Fibroblast of lung (primary cell): ENCODE results near the gene ECI1. TPM values are rescaled to one million over a fixed set of nuclear protein-coding genes. Genes with fewer than 3 reads are reported as not detected.
A peak's percentile ranks its signal among the peaks of the same experiment; 100 is the strongest.

ENCODE experiments used
- DNase-seq, 2 donors: peaks; one replicate each; pipeline versions ENCODE4 v3.0.0 to v3.0.0-alpha.2; 2010; ENCODE audit warnings: low read depth in 2 of 2
- H2AFZ ChIP-seq: 2 replicates; pipeline ENCODE4 v1.5.1; 2012; ENCODE audit warnings: low read length, control low read depth, inconsistent platforms
- H3K27ac ChIP-seq: 2 replicates; pipeline ENCODE4 v1.5.1; 2011; ENCODE audit warnings: low read length, control low read depth; ENCODE audit not compliant: insufficient read depth
- H3K27me3 ChIP-seq: 2 replicates; pipeline ENCODE4 v1.5.1; 2011; ENCODE audit warnings: mild to moderate bottlenecking, low read length; ENCODE audit not compliant: control insufficient read depth, insufficient read depth
- H3K36me3 ChIP-seq: 2 replicates; pipeline ENCODE4 v1.5.1; 2011; ENCODE audit warnings: low read length; ENCODE audit not compliant: control insufficient read depth, insufficient read depth
- H3K4me1 ChIP-seq: 2 replicates; pipeline ENCODE4 v1.5.1; 2011; ENCODE audit warnings: low read length; ENCODE audit not compliant: control insufficient read depth, insufficient read depth; ENCODE audit errors: extremely low read depth
- H3K4me2 ChIP-seq: 2 replicates; pipeline ENCODE4 v1.5.1; 2011; ENCODE audit warnings: low read length, control low read depth; ENCODE audit not compliant: insufficient read depth; ENCODE audit errors: extremely low read depth
- H3K4me3 ChIP-seq, 4 experiments: fragments of 200-600 bp in 1 of 4; sonication (generic) in 1 of 4; replicated peaks in 1 of 4; 2 replicates each; pipeline ENCODE4 v1.5.1; 2011 to 2016; ENCODE audit warnings: low read length in 4 of 4, low read depth in 3 of 4, mild to moderate bottlenecking in 3 of 4, control low read depth in 2 of 4, inconsistent platforms in 1 of 4, mixed read lengths in 1 of 4; ENCODE audit not compliant: insufficient read depth in 1 of 4; ENCODE audit errors: control extremely low read depth in 1 of 4
- H3K79me2 ChIP-seq: 2 replicates; pipeline ENCODE4 v1.5.1; 2012; ENCODE audit warnings: mild to moderate bottlenecking, low read length, inconsistent platforms; ENCODE audit not compliant: control insufficient read depth, insufficient read depth
- H3K9ac ChIP-seq: 2 replicates; pipeline ENCODE4 v1.5.1; 2011; ENCODE audit warnings: mild to moderate bottlenecking, low read length, control low read depth; ENCODE audit not compliant: insufficient read depth
- H3K9me3 ChIP-seq: 2 replicates; pipeline ENCODE4 v1.5.1; 2012; ENCODE audit warnings: low read depth, low read length; ENCODE audit not compliant: control insufficient read depth, insufficient read depth
- H4K20me1 ChIP-seq: 2 replicates; pipeline ENCODE4 v1.5.1; 2011; ENCODE audit warnings: low read length; ENCODE audit not compliant: control insufficient read depth, insufficient read depth; ENCODE audit errors: extremely low read depth
- CTCF ChIP-seq, 2 donors: IDR thresholded peaks in 1 of 2; conservative IDR thresholded peaks in 1 of 2; 1 replicate in 1 of 2; 2 replicates in 1 of 2; pipeline ENCODE4 v1.5.1; 2011 to 2012; ENCODE audit warnings: low read length in 2 of 2, control low read depth in 1 of 2, inconsistent platforms in 1 of 2, low read depth in 1 of 2, mild to moderate bottlenecking in 1 of 2
- EZH2 ChIP-seq: IDR thresholded peaks from 2 replicates; pipeline ENCODE4 v1.5.1; 2012; ENCODE audit warnings: low read length, control low read depth, mild to moderate bottlenecking; ENCODE audit errors: missing control alignments
- polyA minus RNA-seq: library from RNA; depleted of rRNA, polyadenylated mRNA; stranded (reverse); fragments of >200 nt; gene quantifications from 2 replicates; pipeline ENCODE4 v1.2.3, GENCODE V29; 2011; ENCODE audit warnings: low replicate concordance
- polyA plus RNA-seq, 2 donors: library from polyadenylated mRNA; depleted of rRNA in 1 of 2; stranded (reverse) in 1 of 2; unstranded in 1 of 2; fragments of >200 nt; gene quantifications; 2 replicates each; pipeline ENCODE4 v1.2.1, GENCODE V29; 2011 to 2012; ENCODE audit warnings: missing spikeins in 1 of 2
- total RNA-seq: library from RNA; depleted of rRNA; stranded (reverse); fragments of >200 nt; gene quantifications from 2 replicates; pipeline ENCODE4 v1.2.1, GENCODE V29; 2014

Gene ECI1
- total RNA-seq (35.8 and 40.3 TPM in 2 replicates), polyA plus RNA-seq (18.6 and 18.8 TPM in 2 replicates), polyA minus RNA-seq (11.3 and 25.5 TPM in 2 replicates)
- polyA plus RNA-seq (2012), result 42.3 and 53.0 TPM in 2 replicates

GRCh38 chr16:2251296-2252111 lies at the start of gene ECI1:
ECI1 (minus strand) TSS chr16:2251587; CDS start chr16:2251566, 21 bp downstream.
- Histone ChIP-seq H3K36me3 (peaks cover 16% of the 10 kb centered on the region), H3K4me3 (peak within 1 kb of the TSS; percentile 60 to 69 (median 66)), H3K79me2 (peaks cover 10% of the 10 kb centered on the region), H3K27ac (peak within 1 kb of the TSS; percentile 72), H3K4me1 (peaks cover 7% of the 10 kb centered on the region), H3K4me2 (peak within 1 kb of the TSS; percentile 84), H3K9ac (peak within 1 kb of the TSS; percentile 77), H4K20me1 (no peaks in the 10 kb centered on the region), H2AFZ (no peak within 1 kb of the TSS), H3K27me3 (no peaks in the 10 kb centered on the region), H3K9me3 (no peaks in the 10 kb centered on the region)
- no peak for TF ChIP-seq EZH2
- peak; percentile 44 to 56 for TF ChIP-seq CTCF (conservative IDR thresholded peaks at IDR 0.05 in 1 of 2, IDR thresholded peaks at IDR 0.05 in 1 of 2; ENCODE audit: low read depth in 1 of 2, low read length in 2 of 2)
- DNase-seq, result peak; percentile 93 to 95

- H3K79me2 ChIP-seq, result no peaks in the 10 kb centered on the region
- H3K4me3 ChIP-seq, result no peak overlapping the region
- no peak overlapping the region for H3K9ac ChIP-seq
- no peak overlapping the region for H3K4me2 ChIP-seq
- no peaks in the 10 kb centered on the region for H4K20me1 ChIP-seq
- H3K27ac ChIP-seq, result no peak overlapping the region
- H3K4me1 ChIP-seq, result no peaks in the 10 kb centered on the region
- no peaks in the 10 kb centered on the region for H3K27me3 ChIP-seq
- no peak for TF ChIP-seq CTCF (conservative IDR thresholded peaks at IDR 0.05 in 1 of 2, IDR thresholded peaks at IDR 0.05 in 1 of 2; ENCODE audit: low read depth in 1 of 2, low read length in 2 of 2)
- H2AFZ ChIP-seq, result no peak overlapping the region
- H3K9me3 ChIP-seq, result no peaks in the 10 kb centered on the region
- DNase-seq, result no peak
- no peaks in the 10 kb centered on the region for H3K36me3 ChIP-seq
Observed at GRCh38 chr16:2299915-2300192, 48.5 kb upstream of the ECI1 start.

- no peaks in the 10 kb centered on the region for H3K27me3 ChIP-seq
- H3K9ac ChIP-seq, result no peak overlapping the region
- H3K4me3 ChIP-seq, result no peak overlapping the region
- no peak overlapping the region for H3K4me2 ChIP-seq
- TF ChIP-seq CTCF (conservative IDR thresholded peaks at IDR 0.05 in 1 of 2, IDR thresholded peaks at IDR 0.05 in 1 of 2; ENCODE audit: low read depth in 1 of 2, low read length in 2 of 2) (no peak), EZH2 (no peak)
- H3K4me1 ChIP-seq, result no peaks in the 10 kb centered on the region
- no peak overlapping the region for H2AFZ ChIP-seq
- DNase-seq, result no peak
- no peaks in the 10 kb centered on the region for H4K20me1 ChIP-seq
- H3K79me2 ChIP-seq, result no peaks in the 10 kb centered on the region
- H3K36me3 ChIP-seq, result no peaks in the 10 kb centered on the region
- H3K27ac ChIP-seq, result no peak overlapping the region
- H3K9me3 ChIP-seq, result no peaks in the 10 kb centered on the region
Observed at GRCh38 chr16:2299121-2299914, 47.9 kb upstream of the ECI1 start.
